Lower lobe of right lung (tissue), 2 donors: ENCODE results near the gene TMEM132C. TPM values are rescaled to one million over a fixed set of nuclear protein-coding genes. Genes with fewer than 3 reads are reported as not detected.

Source experiments
- ATAC-seq, 2 donors: fragments of 200-7000 bp; cut with Tn5 transposase; one replicate each; pipeline ENCODE4 v1.9.1; 2020 to 2022; ENCODE audit warnings: mild to moderate bottlenecking in 2 of 2, moderate library complexity in 2 of 2
- DNase-seq: peaks from one replicate; pipeline ENCODE4 v3.0.0-alpha.2; 2020
- H3K27ac ChIP-seq: fragments of 200-600 bp; one replicate; pipeline ENCODE4 v1.8.0; 2022
- H3K27me3 ChIP-seq: fragments of 200-600 bp; one replicate; pipeline ENCODE4 v1.8.0; 2022; ENCODE audit warnings: low read depth
- H3K36me3 ChIP-seq: fragments of 200-600 bp; one replicate; pipeline ENCODE4 v1.8.0; 2022; ENCODE audit warnings: mild to moderate bottlenecking
- H3K4me1 ChIP-seq: fragments of 200-600 bp; one replicate; pipeline ENCODE4 v1.8.0; 2022
- H3K4me3 ChIP-seq: fragments of 200-600 bp; one replicate; pipeline ENCODE4 v1.8.0; 2022; ENCODE audit warnings: mild to moderate bottlenecking
- H3K9me3 ChIP-seq: fragments of 200-600 bp; one replicate; pipeline ENCODE4 v1.8.0; 2022
- CTCF ChIP-seq: fragments of 200-600 bp; IDR thresholded peaks from one replicate; pipeline ENCODE4 v1.8.0; 2022; ENCODE audit warnings: antibody characterized with exemption, mild to moderate bottlenecking
- intact Hi-C: fragments of 100-400 bp; cut with DNase I; formaldehyde crosslinking; loops from one replicate; pipeline ENCODE4 v1.11.0; 2022
- total RNA-seq: library from RNA; stranded (reverse); fragmentation: NEBNext Ultra II Directional; extraction: Animal tissue kit (Norgen Biotek cat#: 25700); gene quantifications from one replicate; pipeline ENCODE4 v1.2.1, GENCODE V29; 2021
- donor health status: DM: no; HTN: yes; CAD: no; lungs with severe emphysema.

TMEM132C gene
- total RNA-seq, 1 donor from 2014 or later = 1.6 TPM

DNA sequence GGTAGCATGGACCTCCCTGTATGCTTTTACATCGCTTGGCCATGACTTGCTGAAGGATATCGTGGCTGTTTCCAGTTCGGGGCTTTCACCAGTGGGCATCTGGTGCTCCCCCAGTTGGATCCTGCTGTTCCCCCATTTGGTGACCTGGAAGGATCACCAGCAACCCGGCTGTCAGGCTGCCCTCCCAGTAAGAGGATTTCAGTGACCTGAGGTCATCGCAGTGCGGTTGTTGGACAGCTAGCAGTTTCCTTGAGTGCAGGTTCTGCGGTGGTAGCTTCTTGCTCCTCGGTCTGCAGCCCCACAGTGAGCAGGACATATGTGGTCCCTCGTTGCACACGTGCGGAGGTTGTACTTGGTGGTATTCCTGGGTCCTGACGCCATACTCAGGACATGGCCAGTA lies 58.7 kb downstream of the TMEM132C start:
- Histone ChIP-seq H3K4me3 (no peak overlapping the region), H3K36me3 (no peaks in the 10 kb centered on the region), H3K4me1 (no peaks in the 10 kb centered on the region), H3K27me3 (no peaks in the 10 kb centered on the region), H3K27ac (no peak overlapping the region), H3K9me3 (peaks cover 3% of the 10 kb centered on the region)
- intact Hi-C loops = no loop called here
- no peak for DNase-seq
- no peak for TF ChIP-seq CTCF
- no peak for ATAC-seq

GRCh38 chr12:128326406-128326805 lies 59.4 kb downstream of the TMEM132C start:
- Histone ChIP-seq H3K27ac (no peak overlapping the region), H3K36me3 (no peaks in the 10 kb centered on the region), H3K27me3 (no peaks in the 10 kb centered on the region), H3K4me3 (no peak overlapping the region), H3K4me1 (no peaks in the 10 kb centered on the region), H3K9me3 (peaks cover 3% of the 10 kb centered on the region)
- no peak for ATAC-seq
- intact Hi-C loops = no loop called here
- no peak for DNase-seq
- TF ChIP-seq CTCF = no peak

GRCh38 chr12:128328961-128329360 lies 62.0 kb downstream of the TMEM132C start:
- H3K4me1 ChIP-seq = no peaks in the 10 kb centered on the region
- intact Hi-C loops = no loop called here
- no peaks in the 10 kb centered on the region for H3K9me3 ChIP-seq
- no peak overlapping the region for H3K4me3 ChIP-seq
- ATAC-seq (no peak), DNase-seq (no peak)
- no peak for TF ChIP-seq CTCF
- H3K36me3 ChIP-seq = no peaks in the 10 kb centered on the region
- no peak overlapping the region for H3K27ac ChIP-seq
- H3K27me3 ChIP-seq = no peaks in the 10 kb centered on the region

- no peaks in the 10 kb centered on the region for H3K36me3 ChIP-seq
- no peak overlapping the region for H3K4me3 ChIP-seq
- no peaks in the 10 kb centered on the region for H3K4me1 ChIP-seq
- no peaks in the 10 kb centered on the region for H3K9me3 ChIP-seq
- intact Hi-C loops = no loop called here
- no peak for ATAC-seq
- H3K27ac ChIP-seq = no peak overlapping the region
- TF ChIP-seq CTCF = no peak
- DNase-seq = no peak
- peaks cover 4% of the 10 kb centered on the region for H3K27me3 ChIP-seq
Measured at GRCh38 chr12:128336204-128337070, 69.5 kb downstream of the TMEM132C start.

GRCh38 chr12:128337071-128337345 lies 70.0 kb downstream of the TMEM132C start:
- intact Hi-C loops = no loop called here
- no peak overlapping the region for H3K4me3 ChIP-seq
- no peaks in the 10 kb centered on the region for H3K36me3 ChIP-seq
- H3K27me3 ChIP-seq = peaks cover 4% of the 10 kb centered on the region
- H3K27ac ChIP-seq = no peak overlapping the region
- no peak for DNase-seq
- H3K9me3 ChIP-seq = no peaks in the 10 kb centered on the region
- no peak for TF ChIP-seq CTCF
- H3K4me1 ChIP-seq = no peaks in the 10 kb centered on the region
- no peak for ATAC-seq
